ENCODE results near the gene DSG2. TPM values are rescaled to one million over a fixed set of nuclear protein-coding genes. Genes with fewer than 3 reads are reported as not detected.
"Not testable (repeated sequence)": the region's sequence is repeated elsewhere in the genome, so short reads cannot be mapped to it uniquely, and the experiment has no call there.

The DSG2 gene
- total and polyA plus RNA-seq, 3 experiments from 2014 or later, result 0.03 to 0.09 (median 0.07) TPM

DNA sequence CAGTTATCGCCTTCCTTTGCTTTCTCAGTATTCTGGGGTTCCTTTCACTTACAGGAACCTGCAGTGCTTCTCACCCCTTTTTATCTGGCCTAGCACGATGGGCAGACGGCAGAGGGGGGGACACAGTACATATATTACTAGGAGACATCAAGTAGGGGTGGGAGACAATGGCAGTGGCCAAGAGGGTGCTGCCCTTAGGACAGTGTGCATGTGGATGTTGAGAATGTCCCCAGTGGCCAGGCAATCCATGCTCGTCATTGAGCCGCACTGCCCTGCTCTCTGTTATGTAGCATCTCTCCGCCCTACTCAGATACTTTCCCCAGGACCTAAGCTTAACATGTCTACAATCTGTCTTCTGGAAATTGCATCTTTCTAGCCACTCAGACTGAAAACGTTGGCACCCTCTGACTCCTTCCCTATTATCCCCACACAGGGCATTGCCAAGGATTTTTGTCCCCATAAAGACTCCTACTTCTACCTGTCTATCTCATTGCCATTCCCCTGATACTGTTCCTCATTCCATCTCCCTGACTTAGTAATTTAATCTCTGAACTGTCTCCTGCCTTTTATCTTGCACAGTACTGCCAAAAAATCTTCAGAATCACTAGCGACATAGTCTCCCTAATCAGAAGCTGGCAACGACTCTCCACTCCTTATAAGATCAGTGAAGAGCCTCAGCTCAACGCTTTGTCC is 6.6 kb downstream of the DSG2 start:
- no peaks in the 10 kb centered on the region for H3K4me1 ChIP-seq (ENCODE audit: insufficient read depth, low read length)
- ChIA-PET POLR2A (interaction anchor here (0.7 kb wide), 1 partner anchor 163 kb away, joined by 5 read pairs; no protein-coding TSS in a partner anchor), CTCF (no interaction called here)
- H3K27me3 Mint-ChIP-seq, result peaks cover 4 to 11% of the 10 kb centered on the region in 2 donors
- H3K27ac ChIP-seq (ENCODE audit: low read depth, low read length), result no peak overlapping the region
- H3K4me1 Mint-ChIP-seq, result no peaks in the 10 kb centered on the region
- no peak for DNase-seq
- no peak overlapping the region for H3K4me3 Mint-ChIP-seq
- H3K4me3 ChIP-seq (ENCODE audit: low read length), result no peak overlapping the region
- H3K36me3 ChIP-seq (ENCODE audit: insufficient read depth, low read length), result no peaks in the 10 kb centered on the region
- peaks cover 7% of the 10 kb centered on the region for H3K27me3 ChIP-seq (ENCODE audit: insufficient read depth, low read length, poor library complexity, severe bottlenecking)
- H3K27ac Mint-ChIP-seq, result no peak overlapping the region
- H3K36me3 Mint-ChIP-seq, result no peaks in the 10 kb centered on the region
- H3K9me3 ChIP-seq (ENCODE audit: low read length), result no peaks in the 10 kb centered on the region
- peaks cover 0 to 4% (median 0%) of the 10 kb centered on the region in 5 donors for H3K9me3 Mint-ChIP-seq

- Mint-ChIP-seq H3K27me3 (peaks cover 4 to 9% of the 10 kb centered on the region in 2 donors), H3K4me1 (no peaks in the 10 kb centered on the region), H3K27ac (no peak overlapping the region), H3K36me3 (no peaks in the 10 kb centered on the region), H3K4me3 (no peak overlapping the region), H3K9me3 (peaks cover 0 to 4% (median 0%) of the 10 kb centered on the region in 5 donors)
- Histone ChIP-seq H3K9me3 (ENCODE audit: low read length) (no peaks in the 10 kb centered on the region), H3K4me3 (ENCODE audit: low read length) (no peak overlapping the region), H3K27ac (ENCODE audit: low read depth, low read length) (no peak overlapping the region), H3K36me3 (ENCODE audit: insufficient read depth, low read length) (no peaks in the 10 kb centered on the region), H3K27me3 (ENCODE audit: insufficient read depth, low read length, poor library complexity, severe bottlenecking) (peaks cover 1% of the 10 kb centered on the region), H3K4me1 (ENCODE audit: insufficient read depth, low read length) (no peaks in the 10 kb centered on the region)
- ChIA-PET POLR2A (interaction anchor here (0.7 kb wide), 1 partner anchor 164 kb away, joined by 5 read pairs; no protein-coding TSS in a partner anchor), CTCF (no interaction called here)
- no peak for DNase-seq
These were observed 7.2 kb downstream of the DSG2 start for GRCh38 chr18:31505156-31505555.

GRCh38 chr18:31506024-31506742 is 8.2 kb downstream of the DSG2 start:
- Histone ChIP-seq H3K27me3 (ENCODE audit: insufficient read depth, low read length, poor library complexity, severe bottlenecking) (no peaks in the 10 kb centered on the region), H3K9me3 (ENCODE audit: low read length) (no peaks in the 10 kb centered on the region), H3K4me3 (ENCODE audit: low read length) (no peak overlapping the region), H3K36me3 (ENCODE audit: insufficient read depth, low read length) (no peaks in the 10 kb centered on the region), H3K4me1 (ENCODE audit: insufficient read depth, low read length) (no peaks in the 10 kb centered on the region), H3K27ac (ENCODE audit: low read depth, low read length) (no peak overlapping the region)
- ChIA-PET CTCF (no interaction called here), POLR2A (no interaction called here)
- Mint-ChIP-seq H3K27ac (no peak overlapping the region), H3K4me3 (no peak overlapping the region), H3K36me3 (no peaks in the 10 kb centered on the region), H3K9me3 (peaks cover 0 to 4% (median 0%) of the 10 kb centered on the region in 5 donors), H3K4me1 (no peaks in the 10 kb centered on the region), H3K27me3 (peaks cover under 1 to 5% of the 10 kb centered on the region in 2 donors)
- DNase-seq, result no peak

DNA sequence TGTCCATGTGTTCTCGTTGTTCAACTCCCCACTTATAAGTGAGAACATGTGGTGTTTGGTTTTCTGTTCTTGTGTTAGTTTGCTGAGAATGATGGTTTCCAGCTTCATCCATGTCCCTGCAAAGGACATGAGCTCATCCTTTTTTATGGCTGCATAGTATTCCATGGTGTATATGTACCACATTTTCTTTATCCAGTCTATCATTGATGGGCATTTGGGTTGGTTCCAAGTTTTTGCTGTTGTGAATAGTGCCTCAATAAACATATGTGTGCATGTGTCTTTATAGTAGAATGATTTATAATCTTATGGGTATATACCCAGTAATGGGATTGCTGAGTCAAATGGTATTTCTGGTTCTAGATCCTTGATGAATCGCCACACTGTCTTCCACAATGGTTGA is 9.1 kb downstream of the DSG2 start:
- CTCF ChIA-PET; H3K27me3 Mint-ChIP-seq; H3K27ac ChIP-seq (ENCODE audit: low read depth, low read length); H3K27ac Mint-ChIP-seq; H3K36me3 Mint-ChIP-seq; H3K9me3 Mint-ChIP-seq; H3K4me3 Mint-ChIP-seq; H3K36me3 ChIP-seq (ENCODE audit: insufficient read depth, low read length); H3K4me1 Mint-ChIP-seq; H3K4me1 ChIP-seq (ENCODE audit: insufficient read depth, low read length); H3K27me3 ChIP-seq (ENCODE audit: insufficient read depth, low read length, poor library complexity, severe bottlenecking); H3K4me3 ChIP-seq (ENCODE audit: low read length); DNase-seq; POLR2A ChIA-PET; H3K9me3 ChIP-seq (ENCODE audit: low read length): not testable (repeated sequence)

GRCh38 chr18:31508781-31509180 is 10.8 kb downstream of the DSG2 start:
- no peaks in the 10 kb centered on the region for H3K9me3 ChIP-seq (ENCODE audit: low read length)
- peaks cover 0 to 4% (median 0%) of the 10 kb centered on the region in 5 donors for H3K9me3 Mint-ChIP-seq
- H3K4me1 ChIP-seq (ENCODE audit: insufficient read depth, low read length), result no peaks in the 10 kb centered on the region
- no peak overlapping the region for H3K27ac ChIP-seq (ENCODE audit: low read depth, low read length)
- ChIA-PET POLR2A (no interaction called here), CTCF (no interaction called here)
- no peaks in the 10 kb centered on the region for H3K27me3 ChIP-seq (ENCODE audit: insufficient read depth, low read length, poor library complexity, severe bottlenecking)
- H3K4me3 ChIP-seq (ENCODE audit: low read length), result no peak overlapping the region
- no peak overlapping the region for H3K27ac Mint-ChIP-seq
- H3K36me3 ChIP-seq (ENCODE audit: insufficient read depth, low read length), result no peaks in the 10 kb centered on the region
- H3K27me3 Mint-ChIP-seq, result peaks cover 1 to 3% of the 10 kb centered on the region in 2 donors
- H3K36me3 Mint-ChIP-seq, result no peaks in the 10 kb centered on the region
- H3K4me1 Mint-ChIP-seq, result no peaks in the 10 kb centered on the region
- no peak overlapping the region for H3K4me3 Mint-ChIP-seq
- no peak for DNase-seq

DNA sequence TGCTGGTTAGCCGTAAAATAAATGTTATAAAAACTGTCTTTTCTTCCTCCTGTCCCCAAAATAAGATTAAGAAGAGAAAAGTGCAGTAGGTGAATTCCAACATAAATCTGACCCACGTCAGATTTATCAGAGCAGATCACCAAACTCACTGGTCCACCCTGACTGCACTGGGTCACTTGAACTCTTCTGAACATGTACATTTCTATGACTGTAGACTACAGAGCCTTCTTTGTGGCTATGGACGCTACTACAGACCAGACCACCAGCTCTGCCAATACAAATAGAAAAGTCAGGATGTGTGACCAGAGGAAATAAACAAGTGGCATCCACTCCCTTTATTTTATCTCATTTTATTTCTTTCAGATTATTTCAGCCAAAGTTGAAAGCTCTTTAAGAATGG is 11.6 kb downstream of the DSG2 start:
- no peaks in the 10 kb centered on the region for H3K4me1 ChIP-seq (ENCODE audit: insufficient read depth, low read length)
- Mint-ChIP-seq H3K27me3 (peaks cover 1 to 3% of the 10 kb centered on the region in 2 donors), H3K4me1 (no peaks in the 10 kb centered on the region), H3K4me3 (no peak overlapping the region), H3K36me3 (no peaks in the 10 kb centered on the region), H3K27ac (no peak overlapping the region), H3K9me3 (peaks cover 0 to 4% (median 0%) of the 10 kb centered on the region in 5 donors)
- no peaks in the 10 kb centered on the region for H3K27me3 ChIP-seq (ENCODE audit: insufficient read depth, low read length, poor library complexity, severe bottlenecking)
- H3K9me3 ChIP-seq (ENCODE audit: low read length), result no peaks in the 10 kb centered on the region
- CTCF ChIA-PET, result no interaction called here
- POLR2A ChIA-PET, result no interaction called here
- DNase-seq, result no peak
- no peaks in the 10 kb centered on the region for H3K36me3 ChIP-seq (ENCODE audit: insufficient read depth, low read length)
- H3K27ac ChIP-seq (ENCODE audit: low read depth, low read length), result no peak overlapping the region
- H3K4me3 ChIP-seq (ENCODE audit: low read length), result no peak overlapping the region

DNA sequence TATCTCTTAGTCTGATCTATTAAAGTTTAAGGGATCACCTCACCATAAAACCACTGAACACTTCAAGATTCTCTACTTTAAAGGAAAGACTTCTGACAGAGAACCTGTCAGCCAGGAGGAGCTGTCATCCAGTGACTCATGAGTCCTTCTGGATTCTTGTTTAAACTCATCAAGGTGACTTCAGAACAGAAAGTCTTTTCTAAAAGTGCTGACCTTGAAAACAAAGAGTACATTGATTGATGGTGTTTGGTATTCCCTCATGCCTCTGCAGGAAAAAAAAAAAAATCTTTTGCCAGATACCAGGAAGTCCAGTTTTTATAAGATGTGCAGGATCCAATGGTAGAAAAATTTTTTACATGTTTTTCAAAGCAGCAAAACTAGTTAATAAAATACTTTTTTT is 12.3 kb downstream of the DSG2 start:
- peaks cover 1 to 3% of the 10 kb centered on the region in 2 donors for H3K27me3 Mint-ChIP-seq
- DNase-seq, result no peak
- POLR2A ChIA-PET, result no interaction called here
- no peak overlapping the region for H3K27ac Mint-ChIP-seq
- Histone ChIP-seq H3K9me3 (ENCODE audit: low read length) (no peaks in the 10 kb centered on the region), H3K27ac (ENCODE audit: low read depth, low read length) (no peak overlapping the region), H3K4me3 (ENCODE audit: low read length) (no peak overlapping the region), H3K4me1 (ENCODE audit: insufficient read depth, low read length) (no peaks in the 10 kb centered on the region), H3K36me3 (ENCODE audit: insufficient read depth, low read length) (no peaks in the 10 kb centered on the region), H3K27me3 (ENCODE audit: insufficient read depth, low read length, poor library complexity, severe bottlenecking) (no peaks in the 10 kb centered on the region)
- H3K4me3 Mint-ChIP-seq, result no peak overlapping the region
- no peaks in the 10 kb centered on the region for H3K4me1 Mint-ChIP-seq
- H3K9me3 Mint-ChIP-seq, result peaks cover 0 to 4% (median 0%) of the 10 kb centered on the region in 5 donors
- H3K36me3 Mint-ChIP-seq, result no peaks in the 10 kb centered on the region
- CTCF ChIA-PET, result no interaction called here

- H3K27ac Mint-ChIP-seq, result no peak overlapping the region
- Histone ChIP-seq H3K27me3 (ENCODE audit: insufficient read depth, low read length, poor library complexity, severe bottlenecking) (no peaks in the 10 kb centered on the region), H3K4me3 (ENCODE audit: low read length) (no peak overlapping the region), H3K27ac (ENCODE audit: low read depth, low read length) (no peak overlapping the region), H3K9me3 (ENCODE audit: low read length) (no peaks in the 10 kb centered on the region), H3K4me1 (ENCODE audit: insufficient read depth, low read length) (no peaks in the 10 kb centered on the region), H3K36me3 (ENCODE audit: insufficient read depth, low read length) (no peaks in the 10 kb centered on the region)
- H3K4me1 Mint-ChIP-seq, result no peaks in the 10 kb centered on the region
- H3K9me3 Mint-ChIP-seq, result peaks cover 0 to 4% (median 0%) of the 10 kb centered on the region in 5 donors
- no peak overlapping the region for H3K4me3 Mint-ChIP-seq
- DNase-seq, result no peak
- no peaks in the 10 kb centered on the region for H3K36me3 Mint-ChIP-seq
- ChIA-PET POLR2A (no interaction called here), CTCF (no interaction called here)
- peaks cover 1 to 3% of the 10 kb centered on the region in 2 donors for H3K27me3 Mint-ChIP-seq
These were observed 13.1 kb downstream of the DSG2 start for GRCh38 chr18:31511098-31511497.
